Gastroesophageal sphincter (tissue), 4 donors: Measurements from ENCODE around the gene CHMP5. TPM values are rescaled to one million over a fixed set of nuclear protein-coding genes. Genes with fewer than 3 reads are reported as not detected.
A peak's percentile ranks its signal among the peaks of the same experiment; 100 is the strongest.

Source experiments
- ATAC-seq: fragments of 150-250 bp; one replicate; pipeline ENCODE4 v1.9.1; 2016; ENCODE audit warnings: mild to moderate bottlenecking, moderate library complexity
- H3K27ac ChIP-seq, 4 donors: fragments of 200-600 bp; sonication (generic) in 3 of 4; 1 replicate in 3 of 4; 2 replicates in 1 of 4; pipeline ENCODE4 v1.5.1; 2016 to 2019
- H3K27me3 ChIP-seq: fragments of 200-600 bp; sonication (generic); one replicate; pipeline ENCODE4 v1.5.1; 2019
- H3K36me3 ChIP-seq, 2 donors: fragments of 200-600 bp; sonication (generic); one replicate each; pipeline ENCODE4 v1.5.1; 2019; ENCODE audit warnings: control low read depth in 1 of 2
- H3K4me1 ChIP-seq, 3 donors: fragments of 200-600 bp; sonication (generic); 1 replicate in 2 of 3; 2 replicates in 1 of 3; pipeline ENCODE4 v1.5.1; 2016 to 2019; ENCODE audit warnings: control low read depth in 2 of 3
- H3K4me3 ChIP-seq, 2 donors: fragments of 200-600 bp; sonication (generic); one replicate each; pipeline ENCODE4 v1.5.1; 2019; ENCODE audit warnings: mild to moderate bottlenecking in 1 of 2, moderate library complexity in 1 of 2
- H3K9me3 ChIP-seq, 3 donors: fragments of 200-600 bp; sonication (generic); one replicate each; pipeline ENCODE4 v1.5.1; 2017 to 2019; ENCODE audit warnings: control low read depth in 2 of 3
- CTCF ChIP-seq, 4 experiments: fragments of 200-600 bp in 2 of 4; fragments of 450-650 bp in 2 of 4; sonication (generic) in 1 of 4; IDR thresholded peaks; one replicate each; pipeline ENCODE4 v1.5.1; 2017 to 2019; ENCODE audit warnings: antibody characterized with exemption in 4 of 4, mild to moderate bottlenecking in 2 of 4, moderate library complexity in 2 of 4
- EP300 ChIP-seq: sonication (generic); formaldehyde crosslinking; IDR thresholded peaks from one replicate; pipeline ENCODE4 v1.6.1; 2017; ENCODE audit warnings: antibody characterized with exemption, mild to moderate bottlenecking
- POLR2A ChIP-seq, 2 donors: fragments of 450-650 bp; IDR thresholded peaks; one replicate each; pipeline ENCODE4 v1.6.1; 2017; ENCODE audit warnings: antibody characterized with exemption in 2 of 2, mild to moderate bottlenecking in 2 of 2, moderate library complexity in 1 of 2
- POLR2AphosphoS5 ChIP-seq: sonication (generic); formaldehyde crosslinking; IDR thresholded peaks from one replicate; pipeline ENCODE4 v1.6.1; 2017; ENCODE audit warnings: antibody characterized with exemption
- WGBS, 2 donors: methylation state at CpG; one replicate each; pipeline ENCODE4 v1.1.5; 2018; ENCODE audit warnings: low coverage in 1 of 2; 5-methylcytosine and 5-hydroxymethylcytosine counted together
- total RNA-seq, 4 donors: library from RNA; depleted of rRNA; stranded (reverse); fragments of >200 nt; gene quantifications; one replicate each; pipeline ENCODE4 v1.1.0, GENCODE V29; 2016

CHMP5 gene
- 10 to 100 TPM; 45.6 to 89.0 (median 59.3) TPM for total RNA-seq

DNA sequence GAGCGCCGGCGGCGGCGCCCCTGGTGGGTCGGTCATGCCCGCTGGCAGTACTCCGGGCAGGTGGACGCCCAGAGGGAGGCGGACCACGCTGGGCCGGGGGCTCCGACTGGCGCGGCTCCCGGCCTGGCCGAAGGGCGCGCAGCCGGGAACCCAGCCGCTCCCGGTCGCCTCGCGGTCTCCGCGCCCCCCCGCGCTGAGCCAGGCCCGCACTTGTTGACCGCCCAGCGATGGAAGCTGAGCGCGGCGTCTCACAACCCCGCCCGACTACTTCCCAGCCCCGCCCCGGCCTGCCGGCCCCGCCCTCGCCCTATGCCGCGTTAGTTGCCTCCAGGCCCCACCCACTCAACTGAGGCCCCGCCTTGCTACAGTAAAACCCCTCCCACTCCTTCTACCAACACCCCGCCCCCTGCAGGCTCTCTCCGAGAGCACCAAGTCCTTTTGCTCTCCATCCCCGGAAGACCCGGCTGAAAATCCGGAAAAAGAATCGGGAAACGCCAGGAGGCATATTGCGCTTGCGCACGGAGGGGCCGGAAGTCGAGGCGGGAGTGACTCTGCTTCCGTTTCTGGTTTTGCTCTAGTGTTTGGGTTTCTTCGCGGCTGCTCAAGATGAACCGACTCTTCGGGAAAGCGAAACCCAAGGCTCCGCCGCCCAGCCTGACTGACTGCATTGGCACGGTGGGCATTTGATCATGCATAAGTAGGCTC, at the start of gene CHMP5, which contains the start of gene BAG1:
TSS of gene CHMP5 (plus strand) at position 577 of the 705 bp plus-strand sequence. CDS start at position 607, 30 bp downstream.
TSS of gene BAG1 (minus strand) at position 236 of the 705 bp plus-strand sequence.
- Histone ChIP-seq H3K9me3 (no peaks in the 10 kb centered on the region), H3K27me3 (no peaks in the 10 kb centered on the region), H3K4me3 (peak within 1 kb of the TSS; percentile 96 to 97), H3K36me3 (peaks cover 0 to 62% of the 10 kb centered on the region in 2 donors), H3K27ac (peak within 1 kb of the TSS; percentile 92 to 97 (median 96)), H3K4me1 (peaks cover 7 to 46% (median 15%) of the 10 kb centered on the region in 3 donors)
- peak; percentile 97 for ATAC-seq
- TF ChIP-seq POLR2AphosphoS5 (peak; percentile 64), EP300 (no peak), CTCF (IDR thresholded peaks at IDR 0.05) (peak in 3 of 4 experiments; percentile 7 to 46 (median 32)), POLR2A (IDR thresholded peaks at IDR 0.05) (peak; percentile 82 to 83)
- WGBS, 2 donors: 0% methylated on average over 16 of the region's 67 CpGs; no CpG with 5 or more reads in 1 of the 2 donors

DNA sequence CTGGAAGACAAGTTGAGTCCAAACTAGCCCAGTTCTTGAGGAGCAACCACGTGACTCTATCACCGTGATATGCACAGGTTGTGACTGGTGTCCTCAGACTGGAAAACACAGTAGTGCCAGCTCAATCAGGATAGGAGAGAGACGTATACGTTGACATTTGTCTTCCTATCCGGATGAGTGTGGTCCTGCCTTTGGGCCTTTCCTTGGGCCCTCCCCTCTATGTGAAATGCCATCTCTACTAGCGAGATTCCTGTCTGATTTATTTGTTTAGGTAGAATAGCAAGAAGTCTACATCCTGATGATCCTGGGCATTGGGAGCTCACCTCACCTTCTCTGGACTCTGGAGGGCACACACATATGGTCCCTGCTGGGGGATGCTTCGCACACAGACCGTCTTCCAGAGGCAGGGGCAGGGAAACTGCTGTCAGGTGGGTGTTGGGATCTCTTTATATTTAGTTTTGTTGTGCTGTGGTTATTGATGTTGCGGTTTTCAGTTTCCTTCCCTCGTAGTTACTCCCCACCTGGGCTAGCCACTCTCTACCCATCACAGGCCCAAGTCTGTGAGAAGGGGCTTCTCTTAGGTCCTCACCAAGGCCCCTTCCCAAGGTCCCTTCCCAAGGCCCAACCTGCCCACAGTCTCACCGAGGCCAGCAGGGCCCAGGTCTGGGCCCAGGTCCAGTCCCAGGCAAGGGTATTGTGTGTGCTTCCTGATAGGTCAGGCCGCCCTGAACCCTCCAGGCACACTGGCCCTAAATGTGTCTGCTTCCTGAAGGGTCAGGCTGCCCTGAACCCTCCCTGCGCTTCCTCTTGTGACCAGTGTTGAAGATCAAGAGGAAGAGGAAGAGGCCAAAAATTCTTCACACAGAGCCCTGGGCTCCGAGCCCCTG, 43.9 kb upstream of the CHMP5 start:
- peak; percentile 53 for ATAC-seq
- Histone ChIP-seq H3K27me3 (peaks cover 5% of the 10 kb centered on the region), H3K36me3 (no peaks in the 10 kb centered on the region), H3K27ac (no peak overlapping the region), H3K4me3 (no peak overlapping the region), H3K9me3 (no peaks in the 10 kb centered on the region), H3K4me1 (peaks cover 0 to 8% (median 0%) of the 10 kb centered on the region in 3 donors)
- WGBS, 2 donors: 90 to 98% methylated on average over 3 to 7 of the region's 14 CpGs
- no peak for TF ChIP-seq POLR2A (IDR thresholded peaks at IDR 0.05)
- no peak for TF ChIP-seq EP300
- no peak for TF ChIP-seq POLR2AphosphoS5
- TF ChIP-seq CTCF (IDR thresholded peaks at IDR 0.05): no peak

GRCh38 chr9:33221568-33221884, 43.3 kb upstream of the CHMP5 start:
- H3K27me3 ChIP-seq: peaks cover 5% of the 10 kb centered on the region
- H3K4me1 ChIP-seq: peaks cover 0 to 8% (median 0%) of the 10 kb centered on the region in 3 donors
- peak; percentile 16 for ATAC-seq

GRCh38 chr9:33222031-33222430, 42.8 kb upstream of the CHMP5 start:
- no peak for TF ChIP-seq POLR2AphosphoS5
- no peak for TF ChIP-seq POLR2A (IDR thresholded peaks at IDR 0.05)
- Histone ChIP-seq H3K4me3 (no peak overlapping the region), H3K27me3 (peaks cover 5% of the 10 kb centered on the region), H3K36me3 (no peaks in the 10 kb centered on the region), H3K4me1 (peaks cover 0 to 8% (median 0%) of the 10 kb centered on the region in 3 donors), H3K27ac (no peak overlapping the region), H3K9me3 (no peaks in the 10 kb centered on the region)
- WGBS, 2 donors: 69% methylated on average over 3 of the region's 3 CpGs; no CpG with 5 or more reads in 1 of the 2 donors
- ATAC-seq: no peak

More at GRCh38 chr9:33221568-33221884, 43.3 kb upstream of the CHMP5 start:
- no peak overlapping the region for H3K27ac ChIP-seq
- TF ChIP-seq EP300: no peak
- TF ChIP-seq CTCF (IDR thresholded peaks at IDR 0.05): no peak
- no peak for TF ChIP-seq POLR2AphosphoS5
- TF ChIP-seq POLR2A (IDR thresholded peaks at IDR 0.05): no peak
- WGBS, 2 donors: 83% methylated on average over 1 of the region's 3 CpGs; no CpG with 5 or more reads in 1 of the 2 donors
- H3K9me3 ChIP-seq: no peaks in the 10 kb centered on the region
- H3K36me3 ChIP-seq: no peaks in the 10 kb centered on the region
- no peak overlapping the region for H3K4me3 ChIP-seq

DNA sequence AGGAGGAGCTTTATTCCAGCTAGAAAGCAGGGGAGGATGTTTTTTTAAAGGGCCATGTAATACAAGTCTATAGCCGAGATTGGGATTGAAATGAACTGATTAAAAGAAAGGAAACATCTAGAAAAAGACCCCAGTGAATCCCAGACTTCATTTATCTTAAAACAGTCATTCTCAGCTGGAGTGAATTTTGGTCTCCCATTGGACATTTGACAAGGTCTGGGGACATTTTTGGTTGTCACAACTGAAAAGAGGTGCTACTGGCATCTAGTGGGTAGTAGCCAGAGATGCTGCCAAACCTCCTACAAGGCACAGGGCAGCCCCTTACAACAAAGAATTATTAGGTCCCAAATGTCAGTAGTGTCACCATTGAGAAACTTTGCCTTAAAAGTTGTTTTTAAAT, 41.2 kb upstream of the CHMP5 start:
- no peak for ATAC-seq
- H3K4me3 ChIP-seq: no peak overlapping the region
- no peaks in the 10 kb centered on the region for H3K36me3 ChIP-seq
- H3K27me3 ChIP-seq: peaks cover 3% of the 10 kb centered on the region
- peaks cover 0 to 8% (median 0%) of the 10 kb centered on the region in 3 donors for H3K4me1 ChIP-seq
- TF ChIP-seq POLR2AphosphoS5 (no peak), POLR2A (IDR thresholded peaks at IDR 0.05) (no peak), CTCF (IDR thresholded peaks at IDR 0.05) (no peak), EP300 (no peak)
- H3K27ac ChIP-seq: no peak overlapping the region
- 50 to 71% methylated on average over 1 of the region's 1 CpG for WGBS, 2 donors
- no peaks in the 10 kb centered on the region for H3K9me3 ChIP-seq
